ENCODE results near the gene RAPGEF6. TPM values are rescaled to one million over a fixed set of nuclear protein-coding genes. Genes with fewer than 3 reads are reported as not detected.
"Not testable (repeated sequence)": the region's sequence is repeated elsewhere in the genome, so short reads cannot be mapped to it uniquely, and the experiment has no call there.

RAPGEF6 gene
- total RNA-seq, 1 donor from 2014 or later: 12.5 TPM

GRCh38 chr5:131392466-131393095 lies 242.4 kb downstream of the RAPGEF6 start:
- DNase-seq (ENCODE audit: extremely low read depth, low read depth, low spot score): no peak

GRCh38 chr5:131389869-131390265 lies 245.2 kb downstream of the RAPGEF6 start:
- DNase-seq (ENCODE audit: extremely low read depth, low read depth, low spot score): no peak

GRCh38 chr5:131389096-131389868 lies 245.7 kb downstream of the RAPGEF6 start:
- DNase-seq (ENCODE audit: extremely low read depth, low read depth, low spot score): no peak

- no peak for DNase-seq (ENCODE audit: extremely low read depth, low read depth, low spot score)
These were observed 247.8 kb downstream of the RAPGEF6 start for GRCh38 chr5:131387255-131387654.

- no peak for DNase-seq (ENCODE audit: extremely low read depth, low read depth, low spot score)
These were observed 248.2 kb downstream of the RAPGEF6 start for GRCh38 chr5:131386779-131387178.

GRCh38 chr5:131386124-131386523 lies 248.9 kb downstream of the RAPGEF6 start:
- DNase-seq (ENCODE audit: extremely low read depth, low read depth, low spot score): no peak

GRCh38 chr5:131384616-131385214 lies 250.3 kb downstream of the RAPGEF6 start:
- no peak for DNase-seq (ENCODE audit: extremely low read depth, low read depth, low spot score)

GRCh38 chr5:131384173-131384572 lies 250.9 kb downstream of the RAPGEF6 start:
- no peak for DNase-seq (ENCODE audit: extremely low read depth, low read depth, low spot score)

GRCh38 chr5:131382407-131383395 lies 252.3 kb downstream of the RAPGEF6 start:
- DNase-seq (ENCODE audit: extremely low read depth, low read depth, low spot score): no peak

- DNase-seq (ENCODE audit: extremely low read depth, low read depth, low spot score): no peak
These were observed 253.3 kb downstream of the RAPGEF6 start for GRCh38 chr5:131381777-131382176.

- no peak for DNase-seq (ENCODE audit: extremely low read depth, low read depth, low spot score)
These were observed 254.0 kb downstream of the RAPGEF6 start for GRCh38 chr5:131381021-131381420.

- DNase-seq (ENCODE audit: extremely low read depth, low read depth, low spot score): not testable (repeated sequence)
These were observed 254.8 kb downstream of the RAPGEF6 start for GRCh38 chr5:131380238-131380637.

- peak; percentile 96 for DNase-seq (ENCODE audit: extremely low read depth, low read depth, low spot score)
These were observed 255.3 kb downstream of the RAPGEF6 start for GRCh38 chr5:131379723-131380122.

GRCh38 chr5:131378721-131379541 lies 256.1 kb downstream of the RAPGEF6 start:
- no peak for DNase-seq (ENCODE audit: extremely low read depth, low read depth, low spot score)

GRCh38 chr5:131377785-131378325 lies 257.2 kb downstream of the RAPGEF6 start:
- no peak for DNase-seq (ENCODE audit: extremely low read depth, low read depth, low spot score)

GRCh38 chr5:131377346-131377745 lies 257.7 kb downstream of the RAPGEF6 start:
- DNase-seq (ENCODE audit: extremely low read depth, low read depth, low spot score): no peak

GRCh38 chr5:131375351-131375750 lies 259.7 kb downstream of the RAPGEF6 start:
- no peak for DNase-seq (ENCODE audit: extremely low read depth, low read depth, low spot score)
